Inflammatory macrophage treated with lipopolysaccharide for 4 hours (primary cell): ENCODE data around the gene SERPINI1.

Experiments
- DNase-seq: peaks from one replicate; pipeline ENCODE4 v3.0.0-alpha.2; 2020

The SERPINI1 gene

GRCh38 chr3:167854846-167855245 lies 119.3 kb downstream of the SERPINI1 start:
- no peak for DNase-seq

- no peak for DNase-seq
These were observed 119.8 kb downstream of the SERPINI1 start for GRCh38 chr3:167855306-167855705.

- no peak for DNase-seq
These were observed 123.3 kb downstream of the SERPINI1 start for GRCh38 chr3:167858865-167859264.

DNA sequence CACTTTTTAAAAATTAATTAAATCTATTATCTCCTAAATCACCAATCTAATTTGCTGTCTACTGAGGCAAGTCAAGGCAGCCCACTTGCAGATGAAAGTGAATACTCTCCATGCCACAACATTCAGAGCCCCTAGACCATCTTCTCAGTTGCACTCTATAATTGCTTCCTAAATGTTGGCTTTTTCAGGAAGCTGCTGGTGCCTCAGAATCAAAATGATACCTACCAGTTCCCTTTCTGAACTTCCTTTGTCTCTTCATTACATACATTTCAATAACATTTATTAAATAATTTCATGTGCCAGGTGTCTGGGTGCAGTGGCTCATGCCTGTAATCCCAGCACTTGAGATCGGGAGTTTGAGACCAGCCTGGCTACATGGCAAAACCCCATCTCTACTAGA lies 124.1 kb downstream of the SERPINI1 start:
- peak; percentile 72 for DNase-seq

DNA sequence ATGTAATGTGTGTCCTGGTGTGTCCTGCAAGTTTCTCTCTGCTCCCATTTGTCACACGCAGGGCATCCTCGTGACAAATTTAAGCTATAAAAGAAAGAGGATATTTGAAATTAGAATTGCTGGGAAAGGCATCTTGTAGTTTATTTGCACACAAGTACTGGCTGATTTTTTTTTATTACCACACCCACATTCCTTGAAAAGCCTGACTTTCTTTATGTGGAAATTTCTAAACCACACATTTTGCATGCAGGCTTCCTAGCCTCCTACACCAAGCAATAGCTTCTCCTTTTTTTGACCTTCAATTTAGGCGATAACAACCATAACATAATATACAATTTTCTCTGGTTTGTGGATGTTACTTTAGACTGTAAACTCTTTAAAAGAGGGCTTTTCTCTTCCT lies 126.1 kb downstream of the SERPINI1 start:
- peak; percentile 93 for DNase-seq

GRCh38 chr3:167862104-167862730 lies 126.7 kb downstream of the SERPINI1 start:
- peak; percentile 54 for DNase-seq

DNA sequence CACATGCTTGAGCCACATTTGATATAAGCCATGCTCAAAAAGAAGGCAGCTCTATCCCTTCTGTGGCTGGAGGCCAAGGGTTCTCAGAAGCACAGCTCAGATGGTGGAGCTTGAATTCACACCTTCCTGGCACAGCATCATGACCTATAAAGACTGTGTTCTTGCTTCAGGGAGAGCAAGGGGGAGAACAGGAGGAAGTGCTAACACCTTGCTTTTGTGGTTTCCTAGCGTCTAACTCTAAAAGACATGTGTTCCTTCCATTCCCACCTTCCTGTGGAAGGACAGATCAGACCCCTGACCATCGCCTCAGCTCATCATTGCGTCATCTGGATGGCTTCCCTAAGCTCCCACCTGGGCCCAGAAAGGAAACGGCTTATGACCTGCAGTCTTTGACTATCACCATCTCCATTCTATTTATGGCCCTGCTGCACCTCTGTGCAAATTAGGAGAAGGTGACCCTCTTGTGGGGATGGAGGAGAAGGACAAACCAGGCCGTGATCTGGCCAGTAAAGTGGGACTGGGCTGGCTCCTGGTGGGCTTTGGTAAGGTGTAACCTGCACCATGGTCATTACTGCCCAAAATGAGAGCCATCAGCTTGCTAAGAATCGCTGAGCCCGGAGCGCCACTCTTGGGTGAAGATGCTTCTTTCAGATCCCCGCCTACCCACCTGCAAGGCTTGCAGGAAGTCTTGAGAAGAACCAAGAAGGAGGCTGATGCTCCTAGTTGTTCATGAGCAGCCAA lies 128.5 kb downstream of the SERPINI1 start:
- no peak for DNase-seq

DNA sequence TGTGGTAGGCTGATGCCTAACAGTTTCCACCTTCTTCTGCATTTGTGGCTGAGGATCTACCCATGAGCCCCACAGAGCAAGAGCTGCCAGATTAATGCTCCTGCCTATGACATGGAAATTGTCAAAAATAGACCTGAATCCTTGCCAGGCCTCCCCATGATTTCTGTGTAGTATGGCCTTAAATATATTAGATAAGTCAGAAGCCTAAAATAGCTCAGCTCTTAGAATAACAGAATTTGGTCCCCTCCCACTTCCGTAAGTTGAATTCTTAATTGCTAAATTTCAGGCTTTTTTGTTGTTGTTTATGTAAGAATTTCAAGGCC lies 129.0 kb downstream of the SERPINI1 start:
- DNase-seq = peak; percentile 63

GRCh38 chr3:167866331-167866730 lies 130.8 kb downstream of the SERPINI1 start:
- peak; percentile 88 for DNase-seq

GRCh38 chr3:167867981-167868380 lies 132.5 kb downstream of the SERPINI1 start:
- DNase-seq = no peak

- DNase-seq = no peak
These were observed 134.7 kb downstream of the SERPINI1 start for GRCh38 chr3:167870181-167870580.

DNA sequence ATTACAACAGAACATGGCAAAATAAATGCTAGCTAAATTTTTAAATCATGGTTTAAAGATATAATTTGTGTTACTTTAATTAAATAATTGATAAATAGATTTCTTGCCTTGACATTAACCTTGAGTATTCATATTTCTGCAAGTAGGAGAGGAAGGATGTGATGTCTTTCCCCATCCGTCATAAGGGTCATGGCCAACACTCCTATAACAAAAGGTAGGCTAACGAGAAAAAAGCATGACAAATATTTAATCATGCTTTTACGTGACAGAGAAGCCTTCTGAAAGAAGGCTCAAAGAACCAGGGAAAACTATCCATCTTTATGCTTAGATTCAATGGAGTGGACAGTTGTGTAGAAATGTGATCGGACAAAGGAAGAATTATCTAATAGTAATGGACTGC lies 135.2 kb downstream of the SERPINI1 start:
- no peak for DNase-seq

- DNase-seq = no peak
These were observed 136.5 kb downstream of the SERPINI1 start for GRCh38 chr3:167872032-167872431.

DNA sequence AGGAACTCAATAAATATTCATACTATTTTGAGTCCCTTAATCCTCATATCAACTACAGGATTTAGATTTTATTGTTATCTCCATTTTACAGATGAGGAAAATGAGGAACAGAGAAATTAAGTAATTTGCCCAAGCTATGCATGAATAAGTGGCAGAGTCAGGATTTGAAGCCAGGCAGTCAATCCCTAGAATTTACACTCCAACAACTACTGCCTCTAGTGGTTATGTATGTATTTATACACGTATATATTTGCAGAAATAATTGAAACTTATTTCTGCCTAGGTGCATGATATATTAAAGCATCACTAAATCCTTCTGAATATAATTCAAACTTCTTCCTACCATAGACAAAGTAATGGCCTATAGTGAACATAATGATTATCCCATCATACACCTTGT lies 137.4 kb downstream of the SERPINI1 start:
- DNase-seq = peak; percentile 30

- no peak for DNase-seq
These were observed 139.3 kb downstream of the SERPINI1 start for GRCh38 chr3:167874671-167875372.
